ENCODE measurements around the gene MMP11.
A peak's percentile ranks its signal among the peaks of the same experiment; 100 is the strongest.

MMP11 gene

GRCh38 chr22:23759566-23759965 is 13.1 kb upstream of the MMP11 start:
- DNase-seq (ENCODE audit: low read depth in 2 of 3, low spot score in 1 of 3): no peak

DNA sequence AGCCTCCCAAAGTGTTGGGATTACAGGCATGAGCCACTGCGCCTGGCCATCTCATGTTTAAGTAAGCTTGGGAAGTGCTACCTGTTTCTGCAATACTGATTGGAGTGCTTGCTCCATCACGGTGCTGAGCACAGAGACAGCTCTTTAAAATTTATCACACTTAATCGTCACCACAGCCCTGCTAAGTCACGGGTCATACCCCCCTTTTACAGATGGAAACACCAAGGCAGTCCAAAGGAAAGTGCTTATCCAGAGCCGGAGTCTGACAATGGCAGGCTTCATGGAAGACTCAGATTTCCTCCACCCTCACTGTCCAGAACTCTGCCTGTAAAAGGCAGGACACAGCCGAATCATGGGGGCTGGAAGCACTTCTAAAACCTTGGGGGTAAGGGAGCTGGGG is 12.6 kb upstream of the MMP11 start:
- DNase-seq (ENCODE audit: low read depth in 2 of 3, low spot score in 1 of 3): no peak

- DNase-seq (ENCODE audit: low read depth in 2 of 3, low spot score in 1 of 3): no peak
Measured at GRCh38 chr22:23762842-23763578, 9.6 kb upstream of the MMP11 start, which contains the start of gene C22orf15. TSS of gene C22orf15 (plus strand) at chr22:23762990. CDS start at chr22:23763307, 317 bp downstream.

GRCh38 chr22:23763579-23763945 is 9.1 kb upstream of the MMP11 start:
- DNase-seq (ENCODE audit: low read depth in 2 of 3, low spot score in 1 of 3): peak in 2 of 3 donors; percentile 40 to 43

GRCh38 chr22:23763954-23764353 is 8.7 kb upstream of the MMP11 start:
- no peak for DNase-seq (ENCODE audit: low read depth in 2 of 3, low spot score in 1 of 3)

DNA sequence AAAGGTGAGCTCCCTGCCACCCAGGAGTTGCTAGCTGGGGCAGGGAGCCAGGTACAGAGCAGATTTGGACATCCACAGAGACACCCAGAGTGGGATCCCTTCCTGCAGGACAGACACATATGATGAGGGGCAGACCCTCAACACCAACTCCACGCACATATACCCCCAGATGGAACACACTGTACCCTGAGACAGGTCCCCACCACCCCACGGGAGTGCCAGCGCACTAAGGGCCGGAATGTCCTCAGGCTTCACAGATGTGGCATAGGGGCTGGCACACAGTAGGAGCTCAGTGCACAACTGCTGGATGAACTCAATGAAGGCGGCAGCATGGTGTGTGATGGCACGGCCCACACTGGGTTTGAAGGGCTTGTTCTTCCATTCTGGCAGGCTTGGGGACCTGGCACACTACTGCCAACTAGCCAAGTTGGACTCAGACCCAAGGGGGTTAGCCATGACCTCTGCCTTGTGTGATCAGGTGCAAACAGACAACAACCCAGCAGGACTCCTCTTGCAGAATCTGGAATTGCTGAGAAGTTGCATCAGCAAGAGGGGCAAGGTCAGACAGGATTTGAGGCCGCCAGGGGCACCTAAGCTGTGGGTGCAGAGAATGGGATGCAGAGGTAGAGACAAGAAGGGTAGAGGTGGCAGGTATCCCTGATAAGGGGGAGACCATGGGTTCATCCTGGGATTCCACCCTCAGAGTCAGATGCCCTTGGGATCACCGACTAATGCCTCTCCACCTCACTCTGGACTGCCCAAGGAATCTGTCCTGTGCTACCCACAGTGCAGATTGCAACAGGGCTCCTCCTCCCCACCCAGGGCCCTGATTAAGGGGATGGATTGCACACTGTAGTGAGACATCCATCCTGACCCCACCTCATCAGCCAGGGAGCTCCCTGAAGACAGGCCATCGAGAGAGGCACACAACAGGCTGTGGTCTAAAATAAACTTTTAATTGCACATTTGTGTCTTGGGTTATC is 7.5 kb upstream of the MMP11 start:
- DNase-seq (ENCODE audit: low read depth in 2 of 3, low spot score in 1 of 3): no peak

DNA sequence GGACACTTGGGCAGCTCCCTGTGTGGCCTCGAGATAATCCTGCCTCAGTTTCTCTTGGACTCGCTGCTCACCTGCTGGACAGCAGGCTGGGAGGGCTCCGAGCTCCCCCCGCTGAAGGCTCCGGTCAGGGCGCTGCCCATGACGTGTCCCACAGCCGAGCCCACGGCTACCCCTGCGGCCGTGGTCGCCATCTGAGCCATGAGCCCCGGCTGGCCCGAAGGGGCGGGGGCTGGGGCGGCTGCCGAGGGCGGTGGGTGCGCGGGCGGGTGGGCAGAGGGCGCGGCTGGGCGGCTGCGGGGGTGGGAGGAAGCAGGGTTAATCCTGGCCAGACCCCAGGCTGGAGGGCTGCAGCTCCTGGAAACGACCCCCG is 5.4 kb upstream of the MMP11 start:
- no peak for DNase-seq (ENCODE audit: low read depth in 2 of 3, low spot score in 1 of 3)

DNA sequence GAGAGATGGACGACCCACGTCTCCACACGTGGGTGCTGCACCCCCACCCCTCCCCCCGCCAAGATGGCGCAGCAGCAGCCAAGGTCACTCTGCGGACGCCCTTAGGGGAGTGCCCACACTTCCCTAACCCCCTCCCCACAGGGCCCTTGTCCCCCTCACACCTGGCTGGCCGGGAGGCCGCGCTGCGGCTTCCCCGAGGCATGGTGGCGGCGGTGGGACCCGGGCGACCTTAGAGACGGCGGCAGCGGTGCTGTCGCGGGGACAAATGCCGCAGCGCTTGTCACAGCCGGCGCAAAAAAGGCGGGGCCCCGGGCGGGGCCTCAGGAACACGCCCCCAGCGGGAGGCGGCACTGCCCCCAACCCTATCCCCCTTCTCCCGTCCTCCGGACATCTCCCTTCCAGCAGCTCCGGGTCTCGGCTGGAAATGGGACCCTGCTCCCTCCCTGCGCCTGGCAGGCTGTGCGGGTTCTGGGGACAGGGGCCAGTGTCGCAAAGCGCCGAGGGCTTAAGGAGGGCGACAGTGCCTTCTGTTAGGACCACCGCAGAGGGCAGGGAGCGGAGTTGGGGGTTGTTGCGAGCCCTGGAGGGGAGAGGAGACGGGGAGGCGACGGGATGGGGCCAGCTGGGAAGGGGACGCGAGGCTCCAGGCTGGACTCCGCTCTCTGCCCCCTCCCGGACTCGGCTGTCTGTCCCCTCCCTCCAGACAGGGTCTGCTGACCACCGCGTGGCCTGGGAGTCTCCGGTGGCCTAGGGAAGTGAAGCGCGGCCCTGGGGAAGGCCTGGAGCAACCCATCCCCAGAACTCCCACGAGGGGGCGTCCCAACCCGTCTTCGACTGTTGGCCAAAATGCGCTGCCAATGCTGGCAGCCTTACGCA is 4.7 kb upstream of the MMP11 start, which contains the start of gene CHCHD10:
Gene CHCHD10 (minus strand): TSS at position 300 of the 876 bp plus-strand sequence. CDS start 98 bp downstream, at position 202.
- peak; percentile 54 to 77 (median 68) for DNase-seq (ENCODE audit: low read depth in 2 of 3, low spot score in 1 of 3)

DNA sequence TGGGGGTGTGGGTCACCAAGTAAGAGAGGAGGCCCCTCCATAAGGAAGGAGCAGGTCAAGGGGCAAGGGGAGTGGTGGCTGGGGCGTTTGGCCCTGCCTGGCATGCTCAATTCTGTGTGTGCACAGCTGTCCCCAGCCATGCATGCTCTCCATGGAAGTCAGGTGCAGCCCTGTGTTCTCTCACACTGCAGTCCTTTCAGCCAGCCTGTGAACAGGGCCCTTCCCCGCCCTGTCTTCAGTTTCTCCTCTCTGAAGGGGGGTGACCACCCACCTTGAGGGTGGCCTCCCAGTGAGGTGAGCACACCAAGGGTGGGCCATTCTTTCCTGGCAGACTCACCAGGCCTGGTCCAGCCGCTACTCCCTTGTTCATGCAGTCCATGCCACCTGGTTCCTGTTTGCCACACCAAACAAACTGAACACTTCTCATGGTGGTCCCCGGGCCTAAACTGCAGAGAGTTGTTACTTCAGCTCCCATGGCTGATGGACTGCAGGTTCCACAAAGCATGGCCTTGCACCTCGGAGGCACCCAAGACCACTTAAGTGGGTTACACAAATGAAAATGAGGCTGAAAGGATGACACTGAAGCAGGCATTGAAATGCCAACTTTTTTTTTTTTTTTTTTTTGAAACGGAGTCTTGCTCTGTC is 3.2 kb upstream of the MMP11 start:
- no peak for DNase-seq (ENCODE audit: low read depth in 2 of 3, low spot score in 1 of 3)

DNA sequence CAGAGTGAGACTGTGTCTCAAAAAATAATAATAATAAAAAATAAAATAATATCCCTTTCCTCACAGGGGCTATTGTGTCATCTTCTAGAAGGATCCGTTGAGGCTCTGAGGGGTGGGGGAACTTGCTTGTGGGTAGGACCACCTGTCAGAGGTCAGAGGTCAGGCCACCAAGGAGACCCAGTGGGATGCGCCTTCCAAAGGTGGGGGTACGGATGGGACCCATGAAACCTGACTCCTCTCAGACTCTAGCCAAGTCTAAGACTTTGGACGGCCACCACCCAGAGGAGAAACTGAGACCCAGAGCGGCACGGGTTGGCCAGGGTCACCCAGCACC is 367 bp upstream of the MMP11 start:
- DNase-seq (ENCODE audit: low read depth in 2 of 3, low spot score in 1 of 3): no peak

GRCh38 chr22:23773483-23774113 is 949 bp downstream of the MMP11 start:
- DNase-seq (ENCODE audit: low read depth in 2 of 3, low spot score in 1 of 3): no peak

DNA sequence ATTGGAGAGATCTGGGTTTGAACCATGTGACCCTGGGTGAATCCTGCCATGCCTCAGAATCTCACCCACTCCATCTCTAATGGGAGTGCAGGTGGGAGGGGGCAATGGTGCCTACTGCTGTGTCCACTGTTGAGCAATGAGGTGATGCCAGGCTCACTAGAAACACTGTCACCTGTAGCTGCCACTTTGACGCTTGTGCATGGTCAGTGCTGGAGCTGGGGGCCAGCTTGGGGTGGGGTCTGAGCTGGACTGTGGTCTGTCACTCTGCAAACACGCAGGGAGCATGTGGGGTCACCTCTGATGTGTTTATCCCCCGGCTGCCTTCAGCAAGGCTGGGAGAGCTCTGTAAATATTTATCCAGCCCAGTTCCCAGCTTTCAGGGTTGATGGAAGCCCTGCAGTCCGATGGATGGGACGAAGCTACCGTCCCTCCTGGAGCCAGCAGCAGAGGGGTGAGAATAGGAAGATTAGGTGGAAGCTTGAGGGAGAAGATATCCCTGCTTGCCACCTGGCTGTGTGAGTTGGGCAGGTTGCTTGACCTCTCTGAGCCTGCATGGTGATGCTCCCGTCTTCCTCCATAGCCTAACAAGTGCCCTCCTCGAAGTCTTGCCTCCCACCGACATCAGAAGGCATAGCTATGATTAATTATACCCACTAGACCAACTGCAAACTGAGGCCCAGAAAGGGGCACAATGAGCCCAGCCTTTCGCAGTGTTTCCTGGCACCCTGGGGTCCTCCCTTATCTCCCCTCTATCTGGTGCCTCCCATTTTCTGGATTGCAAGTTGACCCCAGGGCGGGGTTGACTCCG is 1.7 kb downstream of the MMP11 start:
- DNase-seq (ENCODE audit: low read depth in 2 of 3, low spot score in 1 of 3): no peak

- no peak for DNase-seq (ENCODE audit: low read depth in 2 of 3, low spot score in 1 of 3)
Measured at GRCh38 chr22:23774922-23775436, 2.3 kb downstream of the MMP11 start.

GRCh38 chr22:23775779-23776375 is 3.2 kb downstream of the MMP11 start:
- no peak for DNase-seq (ENCODE audit: low read depth in 2 of 3, low spot score in 1 of 3)

- DNase-seq (ENCODE audit: low read depth in 2 of 3, low spot score in 1 of 3): no peak
Measured at GRCh38 chr22:23777776-23778576, 5.3 kb downstream of the MMP11 start.

- DNase-seq (ENCODE audit: low read depth in 2 of 3, low spot score in 1 of 3): no peak
Measured at GRCh38 chr22:23778577-23778900, 5.9 kb downstream of the MMP11 start.

DNA sequence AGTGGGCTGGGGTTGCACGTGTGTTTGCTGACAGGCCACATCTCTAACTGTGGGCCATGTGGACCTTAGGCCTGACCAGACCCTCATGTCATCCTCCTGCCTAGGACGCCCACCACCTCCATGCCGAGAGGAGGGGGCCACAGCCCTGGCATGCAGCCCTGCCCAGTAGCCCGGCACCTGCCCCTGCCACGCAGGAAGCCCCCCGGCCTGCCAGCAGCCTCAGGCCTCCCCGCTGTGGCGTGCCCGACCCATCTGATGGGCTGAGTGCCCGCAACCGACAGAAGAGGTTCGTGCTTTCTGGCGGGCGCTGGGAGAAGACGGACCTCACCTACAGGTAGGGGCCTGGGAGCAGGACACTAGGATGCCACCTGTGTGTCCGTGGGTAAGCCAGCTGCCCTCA is 6.4 kb downstream of the MMP11 start:
- no peak for DNase-seq (ENCODE audit: low read depth in 2 of 3, low spot score in 1 of 3)

DNA sequence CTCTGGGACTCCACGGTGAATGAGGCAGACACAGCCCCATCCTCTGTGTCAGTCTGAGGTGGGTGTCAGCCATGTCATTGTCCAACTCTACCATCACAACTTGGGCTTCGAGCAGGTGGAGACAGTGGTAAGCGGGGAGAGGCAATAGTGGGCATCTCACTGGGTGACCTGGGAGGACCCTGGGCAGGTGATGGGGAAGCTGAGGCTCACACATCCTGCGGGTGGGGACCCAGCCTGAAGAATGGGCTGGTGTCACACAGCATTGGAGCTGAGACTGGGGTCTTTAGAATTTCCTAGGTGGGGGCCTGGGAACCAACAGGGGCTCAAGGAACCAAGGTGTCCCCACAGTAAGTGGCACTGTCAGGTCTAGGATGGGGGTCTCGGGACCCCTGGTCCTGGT is 7.1 kb downstream of the MMP11 start:
- no peak for DNase-seq (ENCODE audit: low read depth in 2 of 3, low spot score in 1 of 3)

Measured in stimulated activated CD4-positive, alpha-beta T cell treated with anti-CD3 and anti-CD28 coated beads, Interleukin-12 subunit alpha, Interleukin-12 subunit beta, amount 100 ng/mL, for 48 hours (primary cell).